Activated gamma-delta T cell treated with Interleukin-2 at 50 U/mL for 16 hours (primary cell): ENCODE results near the gene ATXN1.

Source experiments
- DNase-seq: peaks from one replicate; pipeline ENCODE4 v3.0.0-alpha.2; 2020

The ATXN1 gene

DNA sequence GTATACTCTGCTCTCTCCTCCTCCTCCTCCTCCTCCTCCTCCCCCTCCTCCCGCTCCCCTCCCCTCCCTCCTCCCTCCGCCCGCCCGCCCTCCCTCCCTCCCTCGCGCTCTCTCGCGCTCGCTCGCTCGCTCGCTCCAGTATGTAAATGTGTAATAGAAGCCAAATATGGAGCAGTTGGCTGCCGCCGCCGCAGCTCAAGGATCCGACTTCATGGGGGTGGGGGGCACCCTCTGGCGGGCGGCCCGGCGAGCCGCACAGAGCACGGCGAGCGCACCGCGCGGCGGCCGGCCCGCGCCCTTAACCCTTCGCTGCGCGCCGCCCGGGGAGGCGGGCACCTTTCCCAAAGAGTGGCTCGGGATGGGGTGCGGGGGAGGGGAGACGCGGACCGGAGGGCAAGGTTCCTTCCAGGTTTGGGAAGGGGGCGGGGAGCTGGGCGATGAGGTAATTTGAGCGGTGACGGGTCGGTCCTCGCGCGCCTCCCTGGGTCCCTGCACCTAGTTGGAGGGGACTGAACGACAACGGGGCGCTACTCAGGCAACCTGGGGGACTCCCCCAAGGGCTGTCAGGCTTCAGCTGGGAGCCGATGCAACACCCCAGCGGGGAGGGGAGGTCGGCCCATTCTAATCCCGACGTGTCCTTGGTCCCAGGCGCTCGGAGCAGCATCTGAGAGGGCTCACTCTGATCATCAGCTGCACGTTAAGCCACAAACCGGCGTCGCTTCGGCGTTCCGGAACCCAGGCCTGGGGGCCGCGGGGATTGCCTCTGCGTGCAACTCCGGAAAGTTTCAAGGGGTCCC is 409 bp upstream of the ATXN1 start:
- peak; percentile 74 for DNase-seq

DNA sequence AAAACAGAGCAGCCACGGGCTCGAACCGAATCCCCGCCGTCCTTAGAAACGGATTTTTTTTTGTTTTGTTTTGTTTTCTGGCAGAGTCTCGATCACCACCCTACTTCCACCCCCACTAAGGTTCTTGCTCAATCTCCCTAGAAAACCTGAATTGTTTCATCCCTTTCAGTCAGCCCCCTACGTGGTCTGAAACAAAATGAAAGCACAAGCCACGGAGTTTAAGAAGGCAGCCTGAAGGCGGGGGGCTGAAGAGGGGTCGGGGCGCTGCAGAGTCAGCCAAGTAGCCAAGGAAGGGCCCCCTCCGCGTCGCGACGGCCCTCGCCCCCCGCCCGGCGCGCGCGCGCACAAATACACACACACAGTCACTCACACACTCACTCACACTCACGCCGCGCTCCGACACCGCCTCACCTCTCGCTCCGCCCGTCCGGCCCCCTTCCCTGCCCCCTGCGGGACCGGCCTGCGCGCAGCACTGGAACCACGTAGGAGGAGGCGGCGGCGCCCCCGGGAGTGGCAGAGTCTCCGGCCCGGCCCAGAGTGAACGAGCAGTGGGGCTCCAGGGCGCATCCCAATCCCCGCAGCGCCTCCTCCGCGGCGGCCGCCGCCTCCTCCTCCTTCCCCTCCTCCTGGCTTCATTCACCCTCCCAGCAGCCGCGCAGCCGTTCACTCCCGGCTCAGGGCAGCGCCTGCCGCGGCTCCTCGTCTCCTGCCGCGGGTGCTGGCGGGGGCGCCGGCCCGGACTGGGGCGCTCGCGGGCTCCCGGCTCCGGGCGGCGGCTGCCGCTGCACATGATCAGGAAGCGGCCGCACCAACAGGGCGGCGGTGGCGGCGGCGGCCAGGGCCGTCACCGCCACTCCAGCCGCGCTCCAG is 1.4 kb downstream of the ATXN1 start:
- peak; percentile 66 for DNase-seq

DNA sequence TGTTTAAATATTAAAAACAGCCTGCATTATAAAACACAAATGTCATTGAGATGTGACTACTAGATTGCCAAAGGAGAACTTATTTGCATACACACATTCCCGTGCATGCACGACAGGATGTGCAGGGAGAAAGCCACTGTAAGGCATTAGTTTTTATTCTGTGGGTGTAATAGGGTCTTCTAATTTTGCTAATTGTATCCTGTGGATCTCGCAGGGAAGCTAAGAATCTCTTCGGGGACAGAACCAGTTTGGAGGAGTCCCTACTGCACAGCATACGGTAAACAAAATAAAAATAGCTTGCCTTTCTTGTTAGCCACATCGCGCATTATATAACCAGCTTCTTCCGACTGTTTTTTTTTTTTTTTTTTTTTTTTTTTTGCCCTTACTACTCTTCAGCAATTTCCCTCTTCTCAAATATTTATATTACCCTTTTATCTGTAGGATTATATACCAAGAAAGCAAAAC is 2.0 kb downstream of the ATXN1 start:
- no peak for DNase-seq

DNA sequence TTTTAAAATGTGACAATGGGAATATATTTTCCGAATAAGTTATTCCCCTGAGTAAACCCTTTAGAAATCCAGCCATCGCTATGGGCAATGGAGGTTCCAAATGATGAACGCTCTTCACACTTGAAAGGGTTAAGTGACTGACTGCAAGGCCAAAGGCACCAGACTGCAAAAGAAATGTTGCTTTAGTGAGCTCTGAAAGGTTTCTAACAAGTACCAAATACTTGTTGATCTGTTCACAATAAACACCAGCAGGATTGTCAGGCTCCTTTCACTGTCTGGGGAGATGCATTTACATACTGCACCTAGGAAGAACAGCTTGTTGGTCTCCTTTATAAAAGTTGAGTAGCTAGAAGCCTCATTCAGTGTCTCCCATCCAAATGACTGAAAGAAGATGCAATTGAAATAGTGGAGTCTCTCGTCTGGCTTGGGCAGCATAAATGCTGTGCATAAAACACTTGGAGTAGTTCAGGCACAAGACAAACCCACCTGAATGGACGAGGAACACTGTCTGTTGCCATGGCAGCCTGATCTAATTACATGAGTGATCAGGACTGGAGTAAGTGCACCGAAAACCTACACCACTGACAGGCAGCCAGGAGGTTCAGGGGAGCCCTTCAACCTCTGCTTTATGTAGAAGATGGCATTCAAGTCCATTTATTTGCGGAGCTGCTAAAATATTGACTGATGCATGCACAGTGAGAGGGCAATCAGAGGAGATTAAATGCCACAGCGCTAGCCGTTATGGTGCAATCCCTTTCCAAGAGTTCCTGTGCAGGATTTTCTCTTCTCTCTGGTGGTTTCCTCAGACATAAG is 2.9 kb downstream of the ATXN1 start:
- no peak for DNase-seq

DNA sequence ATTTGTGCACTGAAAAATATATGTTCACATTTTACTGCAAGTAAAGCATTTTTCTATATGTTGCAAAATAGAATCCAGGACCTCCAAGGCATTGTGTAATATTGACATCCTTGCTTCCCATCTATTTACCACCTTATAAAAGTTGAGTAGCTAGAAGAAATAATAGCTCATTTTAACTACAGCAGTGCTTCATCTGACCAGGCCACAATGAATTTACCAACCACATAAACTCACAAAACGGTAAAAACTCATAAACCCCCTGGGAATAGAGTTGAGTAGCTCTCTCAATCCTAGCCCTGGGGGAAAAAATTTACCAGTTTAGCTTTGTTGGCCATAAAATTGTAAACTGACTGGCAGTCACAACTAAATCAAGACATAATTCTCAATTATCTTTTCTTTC is 3.9 kb downstream of the ATXN1 start:
- DNase-seq = no peak

DNA sequence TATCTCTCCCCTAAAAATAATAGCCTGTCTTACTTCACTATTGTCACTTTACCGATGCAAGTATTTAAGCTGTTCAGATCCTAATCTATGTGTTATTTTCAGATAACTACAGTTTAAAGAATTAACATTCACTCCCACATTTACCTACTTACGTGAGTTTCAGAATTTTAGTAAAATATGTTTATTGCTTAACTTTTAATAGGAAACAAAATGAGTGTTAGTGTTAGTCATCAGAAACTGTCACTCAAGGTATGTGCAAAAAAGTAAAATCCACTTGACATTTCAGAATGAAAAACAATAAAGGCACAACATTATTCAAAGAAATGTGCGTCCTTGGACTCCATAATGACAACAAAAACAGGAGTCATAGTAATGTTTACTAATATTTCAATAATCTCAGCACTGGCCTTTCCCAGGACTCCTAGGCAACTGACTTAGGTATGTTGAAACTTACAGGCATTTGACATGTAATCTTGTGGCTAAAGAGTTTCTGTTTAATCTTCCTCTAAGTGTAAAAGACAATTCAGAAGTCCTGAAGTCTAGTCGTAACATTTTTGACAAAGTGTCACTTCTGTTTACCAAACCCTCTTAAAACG is 4.5 kb downstream of the ATXN1 start:
- DNase-seq = no peak

DNA sequence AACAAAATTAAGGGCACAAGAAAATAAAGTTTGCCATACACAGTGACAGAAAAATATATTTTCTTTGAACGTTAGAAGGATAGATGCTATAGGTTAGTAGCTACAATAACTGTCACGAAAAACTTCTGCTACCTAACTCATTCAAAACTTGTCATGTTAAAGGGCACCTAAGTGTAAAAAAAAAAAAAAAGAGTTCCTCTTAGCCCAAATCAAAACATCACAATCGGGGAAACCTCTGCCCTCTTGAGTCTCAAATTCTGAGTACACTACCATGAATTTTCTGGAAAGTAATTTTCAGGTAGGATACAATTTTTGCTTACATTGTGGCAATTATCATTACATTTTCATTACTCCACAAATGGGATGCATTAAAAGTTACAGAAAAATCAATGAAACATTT is 5.7 kb downstream of the ATXN1 start:
- no peak for DNase-seq

DNA sequence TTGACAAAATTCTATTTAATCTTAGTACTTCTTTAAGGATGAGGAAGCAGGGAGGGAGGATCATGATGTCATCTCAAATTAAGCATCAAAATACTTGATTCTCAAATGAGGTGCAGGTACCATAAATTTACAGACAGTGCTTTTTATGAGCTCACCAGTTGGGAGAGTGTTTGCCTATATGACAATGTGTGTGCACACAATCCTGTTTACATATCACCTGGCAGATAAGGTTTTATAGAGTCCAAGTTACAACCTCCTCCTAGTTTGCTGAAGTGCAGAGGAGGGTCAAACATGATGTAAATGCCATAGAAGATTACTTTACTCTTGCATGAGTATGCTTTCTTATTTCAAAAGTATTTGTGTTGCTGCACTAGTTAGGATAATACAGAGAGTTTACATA is 6.4 kb downstream of the ATXN1 start:
- no peak for DNase-seq

DNA sequence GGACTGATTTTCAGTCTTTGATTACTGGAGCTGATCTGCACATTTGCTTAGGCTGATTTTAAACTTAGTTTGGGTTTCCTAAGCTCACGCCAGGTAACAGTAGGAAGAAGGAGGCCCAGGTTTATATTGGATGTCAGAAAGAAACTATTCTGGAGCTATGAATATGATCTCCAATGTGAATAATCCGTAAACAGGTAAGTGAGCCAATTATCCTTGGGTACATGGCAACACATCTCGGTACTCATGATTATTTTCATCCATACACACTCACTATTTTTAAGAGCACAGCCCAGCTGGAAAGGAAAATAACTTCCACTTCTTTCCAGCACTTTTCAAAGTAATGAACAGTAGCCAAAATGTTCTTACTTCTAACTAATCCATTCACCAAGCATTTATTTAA is 7.0 kb downstream of the ATXN1 start:
- DNase-seq = no peak

DNA sequence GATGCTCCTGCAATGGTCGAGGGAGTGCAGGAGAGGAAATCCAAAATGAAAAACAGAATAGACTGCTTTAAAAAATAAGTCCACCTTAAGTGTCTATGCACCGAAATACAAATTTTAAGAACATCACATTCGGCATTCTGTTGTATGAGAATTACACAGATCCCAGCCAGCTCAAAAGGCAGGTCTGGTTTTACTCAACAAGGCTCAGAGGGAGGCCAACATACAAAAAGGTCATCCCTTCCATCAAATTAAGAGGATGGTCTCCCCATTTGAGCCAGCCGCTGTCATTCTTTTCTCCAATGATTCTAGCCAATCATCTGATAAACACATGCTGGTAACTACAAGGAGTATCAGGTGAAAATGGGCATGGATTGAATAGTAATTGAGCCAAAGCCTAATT is 7.9 kb downstream of the ATXN1 start:
- DNase-seq = no peak

DNA sequence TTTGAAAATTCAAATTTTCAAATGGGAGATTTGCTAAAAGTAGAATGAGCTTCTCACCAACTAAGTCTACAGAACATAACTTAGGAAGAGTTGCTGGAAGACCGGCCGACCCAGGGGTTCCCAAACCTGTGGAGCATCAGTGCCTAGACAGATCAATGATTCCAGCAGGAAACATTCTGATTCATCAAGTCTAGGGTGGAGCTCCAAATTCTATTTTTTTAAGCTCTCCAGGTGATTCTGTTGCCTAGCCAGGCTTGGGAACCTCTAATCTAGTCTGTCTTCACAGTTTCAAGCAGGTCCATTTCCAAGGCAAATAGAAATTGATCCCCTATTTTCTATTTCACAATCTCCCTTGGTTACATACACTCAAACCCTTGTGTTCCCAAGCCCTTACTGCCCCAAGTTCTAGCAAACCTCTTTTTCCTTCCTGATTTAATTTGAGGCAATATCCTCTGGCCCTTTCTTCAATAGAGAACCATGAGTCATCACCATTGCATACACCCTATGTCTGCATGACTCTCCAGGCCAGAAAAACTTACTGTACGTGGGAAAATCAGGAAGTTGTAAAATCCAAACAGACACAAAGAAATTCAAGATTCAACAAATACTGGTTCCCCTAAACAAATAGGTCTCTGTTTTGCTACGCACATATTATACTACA is 8.9 kb downstream of the ATXN1 start:
- DNase-seq = no peak

DNA sequence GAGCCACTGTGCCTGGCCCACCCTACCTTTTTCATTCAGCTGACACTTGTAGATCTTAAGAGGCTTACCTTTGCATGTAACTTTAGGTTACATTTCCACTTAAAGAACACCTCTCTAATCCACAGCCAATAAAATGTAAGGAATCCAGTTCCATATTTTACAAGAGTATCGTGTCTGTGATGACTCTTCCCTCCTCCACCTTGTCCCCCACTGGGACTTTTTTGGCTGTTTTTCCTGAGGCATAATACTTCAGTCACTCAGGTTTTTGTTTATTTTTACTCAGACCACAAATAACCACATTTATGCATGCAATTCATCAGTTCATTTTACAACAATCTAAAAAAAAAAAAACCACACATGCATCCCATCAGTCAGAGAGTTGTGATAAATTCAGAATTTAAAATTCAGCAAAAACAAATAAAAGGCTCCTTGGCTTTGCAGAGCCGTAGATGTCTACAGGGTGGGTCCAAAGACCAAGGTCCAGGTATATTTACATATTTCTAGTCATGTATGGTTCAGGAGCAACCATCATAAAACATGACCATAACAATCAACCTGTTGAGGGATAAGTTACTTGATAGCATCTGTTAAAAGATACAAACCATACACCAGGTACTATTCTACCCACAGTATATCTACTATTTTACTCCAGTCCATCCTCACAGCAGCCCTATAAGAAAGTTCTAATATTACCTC is 9.9 kb downstream of the ATXN1 start:
- DNase-seq = no peak

DNA sequence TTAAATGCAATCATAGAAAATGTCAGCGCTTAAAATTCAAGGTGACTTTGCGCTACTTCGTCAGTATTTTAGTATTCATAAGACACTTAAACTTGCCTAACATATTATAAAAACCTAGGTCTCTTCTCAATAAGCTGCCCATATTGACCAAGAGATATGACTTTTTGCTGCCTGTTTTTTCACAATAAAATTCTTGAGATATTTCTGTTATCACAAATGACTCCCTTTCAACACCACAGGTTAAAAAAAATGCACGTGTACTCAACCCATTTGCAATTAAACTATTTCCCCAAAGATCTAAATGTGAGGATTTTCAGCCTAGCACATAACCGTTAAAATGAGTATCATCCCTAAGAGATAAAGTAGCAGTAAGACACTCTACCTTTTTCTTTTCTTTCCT is 10.7 kb downstream of the ATXN1 start:
- DNase-seq = no peak

DNA sequence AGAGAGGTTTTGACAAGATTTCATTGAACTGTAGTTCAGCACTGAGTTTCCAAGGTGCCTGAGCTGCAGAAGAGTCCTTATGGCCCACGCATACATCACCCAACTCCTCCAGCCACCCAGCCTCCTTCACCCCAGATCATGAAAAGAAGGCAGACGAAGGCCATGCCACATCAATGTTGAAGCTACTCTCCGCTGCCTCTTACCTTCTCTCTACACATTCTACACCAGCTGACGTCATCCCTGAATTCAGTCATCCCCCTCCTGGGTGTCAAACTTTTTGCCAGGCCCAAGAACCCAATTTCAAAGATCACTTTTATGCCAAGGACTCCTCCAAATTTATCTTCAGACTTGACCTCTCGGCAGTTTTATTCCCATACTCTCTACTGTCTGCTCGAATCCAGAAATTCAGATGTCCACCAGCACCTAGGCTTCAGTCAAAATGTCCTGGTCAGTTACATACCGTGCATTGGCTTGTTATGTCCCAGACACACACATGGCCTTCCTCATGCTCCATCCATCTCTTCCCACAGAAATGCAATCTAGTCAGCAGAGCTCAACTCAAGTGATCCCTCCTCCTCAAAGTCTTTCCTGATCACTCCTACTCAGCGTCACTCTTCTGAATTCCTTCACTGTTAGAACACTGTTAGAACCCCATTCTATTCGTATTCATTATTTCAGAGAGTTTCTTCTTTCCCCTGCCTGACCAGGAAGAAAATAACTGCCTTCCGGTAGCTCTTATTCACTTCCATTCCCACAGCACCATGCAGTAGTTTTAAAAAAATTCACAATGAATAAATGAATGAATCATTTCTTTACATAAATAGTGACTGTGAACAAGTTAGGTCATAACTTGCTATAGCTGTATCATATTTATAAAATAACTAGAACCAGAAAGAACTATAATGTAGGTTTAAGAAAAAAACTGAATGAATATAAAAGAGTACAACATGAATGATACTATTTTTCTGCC is 11.5 kb downstream of the ATXN1 start:
- DNase-seq = no peak

DNA sequence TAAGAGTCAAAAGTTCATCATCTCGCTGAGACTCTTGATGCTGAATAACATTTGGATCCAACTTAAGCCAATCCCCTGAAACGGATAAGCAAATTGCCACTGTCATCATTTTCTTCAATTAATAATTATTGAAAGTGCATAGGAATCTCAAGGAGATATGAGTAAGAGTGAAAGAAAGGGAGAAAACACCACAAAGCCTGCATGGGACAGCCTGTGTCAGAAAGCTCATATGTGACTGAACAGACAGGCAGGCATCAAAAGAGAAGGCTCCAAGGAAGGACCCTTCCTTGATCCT is 13.3 kb downstream of the ATXN1 start:
- no peak for DNase-seq

DNA sequence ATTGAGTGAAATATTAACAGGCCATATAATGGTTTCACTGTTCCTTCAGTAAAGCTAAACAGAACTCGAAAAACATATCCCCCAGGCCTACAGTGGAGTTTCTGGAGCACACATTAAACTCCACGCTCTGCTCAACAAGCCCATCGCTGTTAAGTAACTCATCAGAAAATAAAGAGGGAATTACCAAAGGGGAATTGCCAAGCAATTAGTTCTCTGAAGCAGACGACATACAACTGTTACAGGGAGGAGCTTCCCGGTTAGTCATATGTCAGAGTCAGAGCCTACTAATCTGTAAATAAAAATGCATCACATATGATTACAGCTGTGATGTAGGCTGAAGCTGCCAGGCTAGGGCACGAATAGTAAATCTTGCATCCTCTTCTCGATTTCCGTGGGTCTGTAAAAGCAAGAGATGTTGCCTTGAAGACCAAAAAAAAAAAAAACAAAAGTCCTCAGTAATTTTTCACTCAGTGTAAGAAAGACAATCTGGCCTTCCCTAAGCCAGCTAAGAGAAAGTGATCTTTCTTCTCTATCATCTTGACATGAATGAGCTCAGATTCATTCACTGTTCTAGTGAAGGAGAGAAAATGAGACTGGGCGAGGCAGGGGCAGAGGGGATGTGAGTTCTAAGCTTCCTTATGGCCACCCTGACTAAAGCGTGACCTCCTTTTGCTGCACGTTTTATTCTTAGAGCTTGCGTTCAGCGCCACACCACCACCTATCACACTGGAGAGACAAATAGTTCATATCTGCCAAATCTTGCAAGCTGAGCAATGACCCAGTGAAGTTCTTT is 13.8 kb downstream of the ATXN1 start:
- DNase-seq = no peak

DNA sequence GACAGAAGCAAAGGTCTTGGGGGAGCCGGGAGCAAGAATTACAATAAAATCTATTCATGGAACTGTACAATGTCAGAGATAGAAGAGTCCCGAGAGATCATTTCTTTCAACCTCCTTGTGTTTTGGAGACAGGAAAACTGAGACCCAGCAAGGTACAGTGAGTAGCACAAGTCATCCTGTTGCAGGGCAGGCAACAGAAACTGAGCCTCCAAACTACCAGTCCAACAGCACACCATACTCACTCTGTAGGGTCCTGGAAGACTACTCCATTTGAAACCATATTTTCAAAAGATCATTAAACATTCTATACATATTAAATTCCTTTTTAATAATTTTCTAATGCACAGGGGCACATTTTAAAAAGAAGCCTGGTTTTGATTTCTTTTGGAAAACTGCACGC is 14.4 kb downstream of the ATXN1 start:
- DNase-seq = no peak

DNA sequence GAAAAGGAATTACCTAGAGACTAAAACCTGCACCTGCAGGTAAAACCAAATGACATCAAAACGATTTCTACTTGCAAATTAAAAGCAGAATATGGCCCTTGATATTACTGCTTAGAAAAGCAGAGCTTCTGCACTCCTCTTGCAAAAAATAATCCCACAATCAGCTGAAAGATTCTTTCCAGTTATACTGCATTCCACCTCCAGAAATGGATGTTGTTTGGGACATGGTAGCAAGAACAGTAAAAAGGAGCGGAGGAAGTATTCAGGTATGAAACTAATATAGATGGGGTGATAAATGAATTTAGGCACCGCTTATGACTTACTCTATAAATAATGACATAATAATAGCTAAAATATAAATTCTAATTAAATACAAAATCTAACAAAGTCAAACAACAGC is 14.9 kb downstream of the ATXN1 start:
- no peak for DNase-seq

DNA sequence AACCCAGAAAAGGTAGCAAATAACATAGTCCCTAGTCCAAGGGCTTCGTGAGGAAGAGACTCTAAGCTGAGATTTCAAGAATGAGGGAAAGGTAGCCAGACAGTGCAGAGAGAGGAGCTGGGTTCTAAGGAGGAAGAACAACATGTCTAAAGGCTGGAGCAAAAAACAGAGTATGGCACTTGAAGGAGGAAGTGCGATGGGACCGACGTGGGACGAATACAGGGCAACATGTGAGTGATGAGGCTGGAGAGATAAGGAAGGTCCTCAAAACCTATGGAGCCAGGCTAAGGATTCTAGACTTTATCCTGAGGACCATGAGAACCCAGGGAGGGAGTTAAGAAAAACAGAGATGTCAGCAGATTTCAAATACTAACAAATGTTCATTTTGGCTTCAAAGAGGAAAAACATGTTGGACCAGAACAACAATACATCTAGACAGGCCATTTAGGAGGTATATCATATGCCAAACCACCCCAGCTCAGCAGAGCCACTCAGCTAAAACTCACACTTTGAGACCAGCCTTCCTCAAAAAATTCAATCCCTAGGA is 17.5 kb downstream of the ATXN1 start:
- no peak for DNase-seq

DNA sequence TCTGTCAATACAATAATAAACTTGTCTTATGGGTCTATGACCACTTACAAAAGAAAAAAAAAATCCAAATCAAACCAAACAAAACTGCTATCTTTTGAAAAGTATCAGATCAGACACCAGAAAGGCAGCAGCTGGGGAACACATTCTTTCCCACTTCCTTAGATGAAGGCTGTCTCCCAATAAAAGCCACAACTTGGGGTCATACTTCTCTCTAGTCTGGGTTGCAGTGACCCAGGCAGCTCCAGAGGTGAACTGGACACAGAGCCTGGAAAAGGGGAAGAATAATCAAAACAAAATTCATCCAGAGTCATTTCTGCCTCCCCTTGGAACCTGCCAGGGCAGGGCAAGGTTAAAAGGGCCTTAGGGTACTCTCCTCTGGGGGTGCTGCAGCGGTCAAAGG is 19.1 kb downstream of the ATXN1 start:
- no peak for DNase-seq
